GM19467 (cell line): ENCODE data around the gene NDUFS5.
"Not testable (repeated sequence)": the region's sequence is repeated elsewhere in the genome, so short reads cannot be mapped to it uniquely, and the experiment has no call there.

ENCODE experiments used
- ATAC-seq: cut with Tn5 transposase; IDR thresholded peaks from one replicate; pipeline ENCODE4 v1.9.1; 2021; ENCODE audit warnings: mild to moderate bottlenecking, moderate library complexity; ENCODE audit not compliant: unreplicated experiment

Gene NDUFS5

GRCh38 chr1:39061951-39062350 is 35.8 kb downstream of the NDUFS5 start:
- ATAC-seq = no peak

- no peak for ATAC-seq
These were observed 37.0 kb downstream of the NDUFS5 start for GRCh38 chr1:39063191-39063590.

GRCh38 chr1:39063775-39064174 is 37.6 kb downstream of the NDUFS5 start:
- no peak for ATAC-seq

- ATAC-seq = no peak
These were observed 39.4 kb downstream of the NDUFS5 start for GRCh38 chr1:39065542-39065941.

- not testable (repeated sequence) for ATAC-seq
These were observed 42.1 kb downstream of the NDUFS5 start for GRCh38 chr1:39068227-39068626.

GRCh38 chr1:39071557-39071956 is 45.4 kb downstream of the NDUFS5 start:
- not testable (repeated sequence) for ATAC-seq

- ATAC-seq = no peak
These were observed 50.1 kb downstream of the NDUFS5 start for GRCh38 chr1:39076127-39076798.

- no peak for ATAC-seq
These were observed 50.6 kb downstream of the NDUFS5 start for GRCh38 chr1:39076799-39077148.

GRCh38 chr1:39080269-39080826 is 54.2 kb downstream of the NDUFS5 start:
- no peak for ATAC-seq

GRCh38 chr1:39080831-39081270 is 54.7 kb downstream of the NDUFS5 start:
- ATAC-seq = no peak

- ATAC-seq = no peak
These were observed 55.3 kb downstream of the NDUFS5 start for GRCh38 chr1:39081271-39082009.

GRCh38 chr1:39082010-39082799 is 56.1 kb downstream of the NDUFS5 start:
- no peak for ATAC-seq

GRCh38 chr1:39082811-39083576 is 56.8 kb downstream of the NDUFS5 start:
- no peak for ATAC-seq

GRCh38 chr1:39084191-39084590 is 58.0 kb downstream of the NDUFS5 start:
- no peak for ATAC-seq
